Measurements from ENCODE around the gene SPAG16.
"Not testable (repeated sequence)": the region's sequence is repeated elsewhere in the genome, so short reads cannot be mapped to it uniquely, and the experiment has no call there.

SPAG16 gene

DNA sequence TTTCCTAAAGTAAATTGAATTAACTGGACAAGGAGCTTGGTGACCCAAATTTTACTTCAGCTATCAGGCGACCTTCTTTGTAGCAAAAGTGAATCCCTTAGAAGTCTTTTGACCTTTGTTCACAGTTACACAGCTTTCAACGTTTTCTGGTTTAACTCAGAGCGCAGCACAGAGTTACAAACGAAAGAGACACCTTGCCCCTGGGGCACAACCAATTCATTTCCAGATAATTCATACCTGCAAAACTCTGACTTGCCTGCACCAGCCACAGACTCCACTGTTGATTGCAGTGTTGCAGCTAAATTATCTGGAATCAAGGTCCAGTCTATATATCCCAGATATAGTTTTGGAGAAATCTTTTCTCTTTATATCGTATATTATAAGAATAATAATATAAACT is 768.0 kb downstream of the SPAG16 start:
- no peaks in the 10 kb centered on the region for H3K9me3 ChIP-seq
- TF ChIP-seq, protein P1, sequence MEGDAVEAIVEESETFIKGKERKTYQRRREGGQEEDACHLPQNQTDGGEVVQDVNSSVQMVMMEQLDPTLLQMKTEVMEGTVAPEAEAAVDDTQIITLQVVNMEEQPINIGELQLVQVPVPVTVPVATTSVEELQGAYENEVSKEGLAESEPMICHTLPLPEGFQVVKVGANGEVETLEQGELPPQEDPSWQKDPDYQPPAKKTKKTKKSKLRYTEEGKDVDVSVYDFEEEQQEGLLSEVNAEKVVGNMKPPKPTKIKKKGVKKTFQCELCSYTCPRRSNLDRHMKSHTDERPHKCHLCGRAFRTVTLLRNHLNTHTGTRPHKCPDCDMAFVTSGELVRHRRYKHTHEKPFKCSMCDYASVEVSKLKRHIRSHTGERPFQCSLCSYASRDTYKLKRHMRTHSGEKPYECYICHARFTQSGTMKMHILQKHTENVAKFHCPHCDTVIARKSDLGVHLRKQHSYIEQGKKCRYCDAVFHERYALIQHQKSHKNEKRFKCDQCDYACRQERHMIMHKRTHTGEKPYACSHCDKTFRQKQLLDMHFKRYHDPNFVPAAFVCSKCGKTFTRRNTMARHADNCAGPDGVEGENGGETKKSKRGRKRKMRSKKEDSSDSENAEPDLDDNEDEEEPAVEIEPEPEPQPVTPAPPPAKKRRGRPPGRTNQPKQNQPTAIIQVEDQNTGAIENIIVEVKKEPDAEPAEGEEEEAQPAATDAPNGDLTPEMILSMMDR (IDR thresholded peaks at IDR 0.05): no peak
- intact Hi-C loops (cut with DNase I; ENCODE audit: low total_unique reads): no loop called here
- H3K27ac ChIP-seq: no peak overlapping the region
- H3K4me1 ChIP-seq: peaks cover 0 to 13% (median 1%) of the 10 kb centered on the region in 4 donors
- no peaks in the 10 kb centered on the region for H3K36me3 ChIP-seq
- H3K27me3 ChIP-seq: no peaks in the 10 kb centered on the region
- DNase-seq: no peak
- H3K4me3 ChIP-seq: no peak overlapping the region

DNA sequence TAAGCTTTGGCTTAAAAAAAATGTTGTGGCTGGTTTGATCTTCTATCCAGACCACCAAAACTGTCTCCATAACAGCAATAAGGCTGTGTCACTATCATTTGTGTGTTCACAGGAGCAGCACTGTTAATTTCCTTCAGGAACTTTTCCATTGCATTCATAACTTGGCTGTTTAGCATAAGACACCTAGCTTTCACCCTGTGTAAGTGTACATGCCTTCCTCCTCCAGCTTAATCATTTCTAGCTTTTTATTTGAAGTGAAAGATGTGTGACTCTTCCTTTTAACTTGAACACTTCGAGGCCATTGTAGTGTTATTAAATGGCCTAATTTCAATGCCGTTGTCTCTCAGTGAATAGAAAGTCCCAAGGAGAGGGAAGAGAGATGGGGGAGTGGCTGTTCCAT is 773.7 kb downstream of the SPAG16 start:
- TF ChIP-seq, protein P1 (IDR thresholded peaks at IDR 0.05): no peak
- no peak for DNase-seq
- no peak overlapping the region for H3K4me3 ChIP-seq
- no peaks in the 10 kb centered on the region for H3K36me3 ChIP-seq
- no peaks in the 10 kb centered on the region for H3K27me3 ChIP-seq
- H3K9me3 ChIP-seq: no peaks in the 10 kb centered on the region
- no peak overlapping the region for H3K27ac ChIP-seq
- no peaks in the 10 kb centered on the region for H3K4me1 ChIP-seq
- intact Hi-C loops (cut with DNase I; ENCODE audit: low total_unique reads): no loop called here

DNA sequence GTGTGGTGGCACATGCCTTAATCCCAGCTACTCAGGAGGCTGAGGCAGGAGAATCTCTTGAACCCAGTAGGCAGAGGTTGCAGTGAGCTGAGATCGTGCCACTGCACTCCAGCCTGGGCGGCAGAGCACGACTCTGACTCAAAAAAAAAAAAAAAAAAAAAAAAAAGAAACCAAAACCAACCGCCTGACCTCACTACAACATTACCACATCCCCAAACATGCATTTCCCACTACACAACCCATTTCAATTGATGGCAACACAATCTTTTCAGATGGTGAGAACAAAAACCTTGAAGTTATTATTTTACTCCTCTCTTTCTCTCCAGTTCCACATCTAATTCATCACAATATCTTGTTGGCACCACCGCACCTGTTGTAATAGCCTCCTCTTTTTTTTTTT is 778.0 kb downstream of the SPAG16 start:
- intact Hi-C loops (cut with DNase I; ENCODE audit: low total_unique reads); DNase-seq; H3K9me3 ChIP-seq; H3K36me3 ChIP-seq; H3K4me3 ChIP-seq; H3K27me3 ChIP-seq; H3K27ac ChIP-seq; H3K4me1 ChIP-seq: not testable (repeated sequence)

DNA sequence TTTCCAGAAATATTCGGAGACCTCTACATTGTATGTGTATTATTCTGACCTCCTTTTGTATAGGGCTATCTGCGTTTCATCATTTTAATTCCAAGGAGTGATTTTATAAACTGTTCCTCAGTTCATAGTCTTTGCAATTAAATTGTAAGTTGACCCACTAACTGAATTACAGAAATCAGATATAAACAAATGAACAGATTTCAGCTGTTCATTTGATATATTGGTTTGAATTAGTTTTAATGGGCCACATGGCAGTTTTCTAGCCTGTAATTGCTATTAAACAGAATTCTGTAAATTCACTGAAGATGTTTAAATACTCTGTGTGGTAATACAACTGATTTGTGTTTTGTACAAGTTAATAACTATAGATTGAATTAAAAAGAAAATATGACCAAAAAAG is 780.2 kb downstream of the SPAG16 start:
- Histone ChIP-seq H3K4me3 (no peak overlapping the region), H3K9me3 (no peaks in the 10 kb centered on the region), H3K36me3 (no peaks in the 10 kb centered on the region), H3K4me1 (peaks cover 0 to 5% (median 0%) of the 10 kb centered on the region in 4 donors), H3K27ac (no peak overlapping the region), H3K27me3 (no peaks in the 10 kb centered on the region)
- TF ChIP-seq, protein P1 (IDR thresholded peaks at IDR 0.05): no peak
- DNase-seq: no peak
- intact Hi-C loops (cut with DNase I; ENCODE audit: low total_unique reads): no loop called here

DNA sequence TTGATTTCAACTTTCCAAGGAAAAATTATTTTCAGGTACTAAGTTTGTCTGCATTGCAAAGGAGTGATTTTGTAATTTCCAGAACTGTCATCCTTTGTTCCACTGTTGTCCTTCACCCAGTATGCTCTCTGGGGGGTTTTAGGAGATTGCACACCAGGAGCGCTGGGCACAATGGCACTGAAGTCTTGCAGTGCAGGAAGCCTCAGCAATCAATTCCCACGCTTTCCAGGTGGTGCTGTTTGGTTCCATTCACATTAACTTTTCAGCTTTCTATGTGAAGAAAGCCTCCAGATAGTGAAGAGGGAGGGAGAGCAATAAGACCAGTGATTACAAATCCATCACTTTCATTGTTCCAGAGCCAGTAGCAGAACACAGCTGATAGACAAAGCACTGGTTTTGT is 782.6 kb downstream of the SPAG16 start:
- Histone ChIP-seq H3K9me3 (no peaks in the 10 kb centered on the region), H3K27me3 (no peaks in the 10 kb centered on the region), H3K27ac (no peak overlapping the region), H3K36me3 (no peaks in the 10 kb centered on the region), H3K4me3 (no peak overlapping the region), H3K4me1 (peaks cover 0 to 7% (median 0%) of the 10 kb centered on the region in 4 donors)
- no peak for DNase-seq
- TF ChIP-seq, protein P1 (IDR thresholded peaks at IDR 0.05): no peak
- intact Hi-C loops (cut with DNase I; ENCODE audit: low total_unique reads): no loop called here

DNA sequence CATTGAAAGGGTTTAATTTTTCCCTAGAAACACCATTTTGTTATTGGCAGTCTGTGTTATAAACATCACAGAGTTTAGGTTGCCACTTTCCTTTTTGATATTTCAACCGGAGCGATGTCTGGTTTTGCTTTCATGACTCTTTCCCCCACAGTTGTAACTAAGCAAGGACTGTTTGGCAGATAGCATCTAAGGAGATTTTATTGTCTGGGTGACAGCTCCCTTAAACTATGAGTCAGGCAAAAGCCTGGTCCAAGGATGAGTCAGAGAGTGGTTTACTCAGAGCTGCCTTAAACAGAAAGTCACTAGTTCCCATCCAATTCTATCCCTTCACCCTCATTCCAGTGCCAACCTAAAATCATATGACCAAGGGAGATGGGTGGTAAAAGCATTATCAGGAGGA is 785.0 kb downstream of the SPAG16 start:
- no peak overlapping the region for H3K27ac ChIP-seq
- no peaks in the 10 kb centered on the region for H3K9me3 ChIP-seq
- intact Hi-C loops (cut with DNase I; ENCODE audit: low total_unique reads): no loop called here
- H3K27me3 ChIP-seq: no peaks in the 10 kb centered on the region
- TF ChIP-seq, protein P1 (IDR thresholded peaks at IDR 0.05): no peak
- H3K4me1 ChIP-seq: peaks cover 0 to 7% (median 0%) of the 10 kb centered on the region in 4 donors
- DNase-seq: peak in 1 of 2 donors; percentile 20
- no peak overlapping the region for H3K4me3 ChIP-seq
- no peaks in the 10 kb centered on the region for H3K36me3 ChIP-seq

All from tibial artery (tissue), 4 donors.